Hepatocyte (in vitro differentiated cells): ENCODE data around the gene NOS3.

Experiments used
- CTCF ChIP-seq: fragments of 200-600 bp; sonication (generic); IDR thresholded peaks from 2 replicates; pipeline ENCODE4 v1.5.1; 2016; ENCODE audit warnings: antibody characterized with exemption, mild to moderate bottlenecking; ENCODE audit not compliant: poor library complexity
- EZH2 ChIP-seq: fragments of 200-600 bp; sonication (generic); IDR thresholded peaks from 2 replicates; pipeline ENCODE4 v1.6.1; 2016; ENCODE audit warnings: antibody characterized with exemption, mild to moderate bottlenecking, borderline replicate concordance
- EZH2phosphoT487 ChIP-seq: fragments of 200-600 bp; sonication (generic); IDR thresholded peaks from one replicate; pipeline ENCODE4 v1.6.1; 2018; ENCODE audit warnings: antibody characterized with exemption, mild to moderate bottlenecking, low read depth, moderate library complexity; ENCODE audit not compliant: unreplicated experiment, severe bottlenecking

DNA sequence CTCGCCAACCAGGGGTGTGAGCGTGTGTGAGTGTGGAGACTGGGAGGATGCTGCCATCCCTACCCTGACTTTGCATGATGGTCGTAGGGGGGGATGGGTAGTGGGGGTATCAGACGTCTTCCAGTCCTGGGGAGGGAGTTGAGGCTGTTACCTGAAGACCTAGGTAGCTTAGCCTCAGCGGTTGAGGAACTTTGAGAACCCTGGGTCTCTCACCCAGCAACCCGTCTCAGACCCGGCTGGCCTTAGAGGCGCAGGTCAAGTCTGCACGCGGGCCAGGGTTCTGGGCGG is 71.2 kb downstream of the NOS3 start:
- no peak for TF ChIP-seq EZH2phosphoT487
- no peak for TF ChIP-seq CTCF
- no peak for TF ChIP-seq EZH2
